ENCODE data around the gene SPRTN.

The SPRTN gene

DNA sequence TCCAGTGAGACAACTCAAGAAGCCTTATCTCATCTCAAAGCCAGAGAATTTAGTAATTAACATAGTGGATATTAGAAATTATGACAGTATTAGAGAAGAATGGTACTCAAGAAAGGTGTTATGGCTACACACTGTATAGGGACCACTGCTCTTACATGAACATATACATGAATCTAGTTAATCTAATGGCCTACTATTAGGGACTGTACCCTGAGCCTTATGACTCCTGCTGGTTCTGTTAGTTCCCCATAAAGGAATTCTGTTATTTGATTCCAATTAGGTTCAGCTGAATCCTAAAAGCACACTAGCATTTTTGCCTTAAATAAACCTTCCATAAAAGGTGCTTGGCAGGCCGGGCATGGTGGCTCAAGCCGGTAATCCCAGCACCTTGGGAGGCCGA, 44.3 kb downstream of the SPRTN start:
- DNase-seq (ENCODE audit: low spot score), result no peak

- no peak for DNase-seq (ENCODE audit: low spot score)
Measured at GRCh38 chr1:231383159-231383860, 45.2 kb downstream of the SPRTN start.

GRCh38 chr1:231384696-231385415, 46.8 kb downstream of the SPRTN start:
- DNase-seq (ENCODE audit: low spot score), result no peak

GRCh38 chr1:231385416-231385748, 47.3 kb downstream of the SPRTN start:
- DNase-seq (ENCODE audit: low spot score), result no peak

DNA sequence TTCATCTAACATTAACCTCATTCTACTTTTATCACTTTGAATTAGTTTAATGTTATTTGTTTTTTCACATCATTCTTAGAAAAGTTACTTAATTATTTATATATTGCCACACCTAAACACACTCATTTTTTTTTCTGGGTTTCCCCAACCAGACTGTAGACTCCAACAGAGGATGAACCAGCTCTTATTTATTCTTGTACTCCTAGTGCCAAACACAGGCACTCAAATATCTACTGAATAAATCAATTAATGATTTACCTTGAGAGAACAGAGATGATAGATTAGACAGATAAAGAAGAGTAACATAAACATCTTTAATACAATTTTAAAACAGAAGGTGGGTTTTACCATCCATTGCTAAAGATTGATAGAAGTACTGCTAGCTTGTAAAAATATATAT, 48.4 kb downstream of the SPRTN start:
- DNase-seq (ENCODE audit: low spot score), result no peak

GRCh38 chr1:231387770-231388669, 49.9 kb downstream of the SPRTN start:
- DNase-seq (ENCODE audit: low spot score), result no peak

- DNase-seq (ENCODE audit: low spot score), result no peak
Measured at GRCh38 chr1:231390071-231390470, 52.0 kb downstream of the SPRTN start.

- DNase-seq (ENCODE audit: low spot score), result no peak
Measured at GRCh38 chr1:231392389-231393131, 54.5 kb downstream of the SPRTN start.

- no peak for DNase-seq (ENCODE audit: low spot score)
Measured at GRCh38 chr1:231393668-231394067, 55.6 kb downstream of the SPRTN start.

DNA sequence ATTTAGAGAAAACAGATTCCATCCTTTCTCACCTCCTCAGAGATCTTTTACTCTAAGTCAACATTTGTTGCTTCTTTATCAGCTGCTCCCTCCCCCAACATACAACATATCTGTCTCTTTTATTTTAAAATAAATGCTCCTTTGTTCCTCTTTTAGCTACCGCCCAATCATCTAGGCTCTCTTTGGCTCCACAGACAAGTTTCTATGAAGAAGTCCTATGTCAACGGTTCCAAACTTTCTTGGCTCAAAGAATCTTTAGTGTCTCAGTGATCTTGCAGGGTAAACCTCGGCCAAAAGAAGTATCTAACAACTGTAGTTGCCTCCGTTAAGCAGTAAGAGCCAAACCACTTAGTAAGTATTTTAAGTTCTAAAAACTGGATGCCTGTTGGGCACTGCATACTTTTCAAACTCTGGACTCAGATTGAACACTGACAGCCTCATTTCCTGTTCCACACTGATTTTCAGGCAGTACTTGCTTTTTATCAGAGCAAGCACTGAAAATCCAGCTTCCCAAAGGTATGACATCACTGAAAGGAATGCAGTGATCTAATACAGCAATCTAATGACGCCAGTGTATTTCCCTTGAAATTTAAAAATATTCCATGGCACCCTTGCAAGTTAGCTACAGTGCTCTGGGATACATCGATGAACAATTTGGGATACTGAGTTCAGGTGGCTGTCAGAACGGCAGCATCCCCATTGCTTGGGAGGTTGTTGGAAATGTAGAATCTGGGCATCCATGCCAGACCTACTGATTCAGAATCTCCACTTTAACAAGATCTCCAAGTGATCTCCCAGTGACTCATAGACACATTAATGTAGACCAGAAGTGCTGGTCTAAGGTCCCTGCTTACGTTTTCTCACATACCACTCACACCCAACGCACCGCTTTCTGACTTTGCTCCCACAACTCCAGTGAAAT, 57.2 kb downstream of the SPRTN start:
- no peak for DNase-seq (ENCODE audit: low spot score)

DNA sequence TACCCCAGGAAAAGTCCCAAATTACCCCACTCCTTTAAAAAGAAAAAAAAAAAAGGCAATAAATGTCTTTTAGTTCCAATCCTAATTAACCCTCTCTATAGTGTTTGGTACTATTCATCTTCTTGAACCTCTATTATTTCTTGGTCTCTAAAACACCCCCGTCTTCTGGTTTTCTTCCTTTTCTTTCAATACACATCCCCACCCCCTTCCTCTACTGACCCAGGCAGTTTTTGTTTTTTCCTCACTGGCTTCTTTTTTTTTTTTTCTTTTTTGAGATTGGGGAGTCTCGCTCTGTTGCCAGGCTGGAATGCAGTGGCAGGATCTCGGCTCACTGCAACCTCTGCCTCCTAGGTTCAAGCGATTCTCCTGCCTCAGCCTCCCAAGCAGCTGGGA, 57.9 kb downstream of the SPRTN start:
- no peak for DNase-seq (ENCODE audit: low spot score)

DNA sequence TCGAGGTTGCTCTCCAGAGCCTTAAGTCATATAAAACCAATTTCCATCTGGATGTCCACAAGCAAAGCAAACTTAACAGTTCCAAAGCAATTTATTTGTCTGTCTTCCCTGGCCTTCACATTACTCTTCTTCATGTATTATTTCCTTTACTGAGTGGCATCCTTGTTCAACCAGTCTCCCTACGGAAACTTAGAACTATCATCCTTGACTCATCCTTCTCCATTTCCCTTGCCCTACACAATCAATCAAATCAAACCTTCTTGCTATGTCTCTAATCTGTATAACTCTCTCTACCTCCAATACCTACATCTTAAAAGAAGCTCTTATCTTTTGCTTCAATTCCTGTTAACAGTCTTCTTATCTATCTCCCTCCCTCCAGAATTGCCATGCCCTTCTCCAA, 58.5 kb downstream of the SPRTN start:
- DNase-seq (ENCODE audit: low spot score), result no peak

GRCh38 chr1:231397886-231398671, 60.0 kb downstream of the SPRTN start:
- no peak for DNase-seq (ENCODE audit: low spot score)

DNA sequence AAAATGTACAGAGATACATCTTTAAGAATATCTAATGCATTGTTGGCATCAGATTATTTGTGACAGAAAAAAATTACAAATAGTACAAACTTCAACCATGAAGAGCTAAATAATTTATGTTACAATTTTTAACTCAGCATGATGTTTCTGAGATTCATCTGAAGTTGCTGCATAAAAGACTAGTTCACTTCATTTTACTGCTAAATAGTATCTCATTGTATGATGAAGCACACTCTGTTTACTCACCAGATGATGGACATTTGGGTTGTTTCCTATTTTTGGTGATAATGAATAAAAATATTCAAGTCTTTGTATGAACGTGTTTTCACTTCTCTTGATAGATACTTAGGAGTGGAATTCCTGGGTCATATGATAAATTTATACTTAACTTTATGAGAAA, 63.4 kb downstream of the SPRTN start:
- DNase-seq (ENCODE audit: low spot score), result no peak

- DNase-seq (ENCODE audit: low spot score), result no peak
Measured at GRCh38 chr1:231404318-231404717, 66.2 kb downstream of the SPRTN start.
